ENCODE results near the gene TEFM.
"Not testable (repeated sequence)": the region's sequence is repeated elsewhere in the genome, so short reads cannot be mapped to it uniquely, and the experiment has no call there.

The TEFM gene, protein sequence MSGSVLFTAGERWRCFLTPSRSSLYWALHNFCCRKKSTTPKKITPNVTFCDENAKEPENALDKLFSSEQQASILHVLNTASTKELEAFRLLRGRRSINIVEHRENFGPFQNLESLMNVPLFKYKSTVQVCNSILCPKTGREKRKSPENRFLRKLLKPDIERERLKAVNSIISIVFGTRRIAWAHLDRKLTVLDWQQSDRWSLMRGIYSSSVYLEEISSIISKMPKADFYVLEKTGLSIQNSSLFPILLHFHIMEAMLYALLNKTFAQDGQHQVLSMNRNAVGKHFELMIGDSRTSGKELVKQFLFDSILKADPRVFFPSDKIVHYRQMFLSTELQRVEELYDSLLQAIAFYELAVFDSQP

DNA sequence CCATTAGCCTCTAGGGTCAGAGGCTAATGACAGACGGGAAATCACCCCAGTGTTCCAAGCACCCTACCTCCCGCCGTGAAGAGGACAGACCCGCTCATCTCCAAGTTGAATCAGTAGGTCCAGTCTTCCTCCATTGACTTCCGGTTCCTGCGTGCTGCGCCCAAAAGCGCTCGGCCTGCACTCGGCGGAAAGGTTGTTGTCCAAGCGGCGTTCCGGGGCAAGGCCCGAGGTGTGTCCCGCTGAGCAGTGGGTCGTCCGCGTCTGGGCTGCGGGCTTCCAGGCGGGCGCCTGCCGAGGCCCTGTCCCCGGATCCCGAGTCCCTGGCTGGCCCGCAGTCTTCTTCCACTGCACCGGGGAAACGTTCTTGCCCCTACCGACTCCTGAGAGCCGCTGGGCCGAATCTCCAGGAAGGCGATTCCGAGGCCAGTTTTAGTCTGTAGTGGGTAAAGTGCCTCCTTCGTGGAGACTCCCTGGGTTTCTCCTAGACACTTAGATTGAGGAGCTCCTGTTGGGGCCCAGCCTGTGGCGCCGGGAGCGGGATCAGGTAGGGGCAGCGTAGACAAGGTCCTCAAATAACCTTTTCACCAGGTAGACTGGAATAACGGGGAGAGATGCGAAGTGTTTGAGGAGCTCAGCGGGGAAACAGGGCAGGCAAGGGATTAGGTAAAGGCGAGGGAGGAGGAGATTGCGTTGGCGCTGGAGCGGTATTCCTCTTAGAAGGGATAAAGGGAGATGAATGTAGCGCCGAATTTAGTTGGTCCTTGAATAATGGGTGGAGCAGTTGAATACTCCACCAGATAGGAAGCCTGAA, at the start of gene TEFM:
Gene TEFM (minus strand): TSS at position 138 of the 811 bp plus-strand sequence. CDS start 40 bp downstream, at position 98.
- peak; percentile 62 for DNase-seq

DNA sequence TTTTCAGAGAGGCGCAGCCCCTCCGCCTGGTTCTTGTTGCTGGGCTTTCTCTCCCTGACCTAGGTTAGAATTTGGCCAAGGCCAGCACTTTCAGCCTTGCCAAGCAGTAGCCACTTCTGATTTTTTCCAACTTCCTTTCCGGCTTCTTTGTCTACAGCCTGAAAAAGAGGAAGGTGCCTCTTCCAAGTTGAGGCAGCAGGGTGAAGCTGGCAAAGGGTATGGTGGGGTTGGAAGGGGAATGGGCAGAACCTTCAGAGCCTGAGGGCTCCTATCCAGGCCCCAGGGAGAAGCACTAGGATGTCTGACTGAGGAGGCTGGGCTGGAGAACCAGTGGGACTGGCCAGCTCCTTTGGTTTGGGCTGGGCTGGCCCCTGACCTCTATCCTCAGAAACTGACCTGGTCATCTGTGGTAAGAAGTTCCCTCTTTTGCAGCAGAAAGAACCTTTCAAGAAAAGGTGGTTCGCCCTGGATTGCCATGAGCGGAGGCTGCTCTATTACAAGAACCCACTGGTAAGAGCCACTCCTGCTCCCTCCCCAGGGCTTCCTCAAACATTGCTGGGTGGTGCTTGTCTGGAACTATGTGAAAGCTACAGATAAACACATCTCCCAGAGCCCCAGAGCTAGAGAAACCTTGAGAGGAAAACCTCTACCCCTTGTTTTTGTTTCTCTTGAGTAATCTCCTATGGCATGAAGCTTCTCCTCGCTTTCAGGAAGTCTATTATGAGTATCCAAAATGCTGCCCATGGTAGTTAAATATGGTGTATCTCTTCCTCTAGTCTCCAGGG, 48.2 kb upstream of the TEFM start:
- no peak for DNase-seq

DNA sequence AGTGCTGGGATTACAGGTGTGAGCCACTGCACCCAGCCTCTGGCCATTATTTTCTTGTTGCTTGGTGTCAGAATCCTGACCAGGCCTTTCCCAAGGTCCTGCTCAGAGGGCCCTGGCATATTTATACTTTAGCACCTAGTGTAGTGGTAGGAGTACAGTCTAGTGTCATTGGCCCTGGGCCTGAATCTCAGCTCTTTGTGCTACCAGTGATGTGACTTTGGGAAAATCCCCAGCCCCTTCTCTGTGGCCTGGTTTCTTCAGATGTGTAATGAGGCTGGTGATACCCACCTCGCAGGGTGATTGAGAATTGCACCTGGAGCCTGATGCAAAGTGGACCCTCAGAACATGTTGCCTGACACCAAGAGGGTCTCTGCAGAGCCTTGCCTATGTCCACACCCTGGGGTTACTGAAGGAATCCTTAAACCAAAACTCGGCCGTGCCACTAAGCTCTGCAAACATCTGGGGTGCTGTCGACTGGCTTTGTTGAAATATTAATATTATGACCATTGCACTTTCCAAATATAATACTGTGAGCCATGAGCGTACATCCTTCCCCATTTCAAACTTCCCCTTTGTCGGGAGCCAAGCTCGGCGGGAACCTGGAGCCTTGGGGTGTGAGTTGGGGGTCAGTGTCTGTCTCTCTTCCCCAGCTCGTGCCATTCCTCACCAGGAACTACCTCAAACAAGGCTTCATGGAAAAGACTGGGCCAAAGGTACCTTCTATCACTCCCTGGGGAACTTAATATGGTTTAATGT, 46.8 kb upstream of the TEFM start:
- no peak for DNase-seq

DNA sequence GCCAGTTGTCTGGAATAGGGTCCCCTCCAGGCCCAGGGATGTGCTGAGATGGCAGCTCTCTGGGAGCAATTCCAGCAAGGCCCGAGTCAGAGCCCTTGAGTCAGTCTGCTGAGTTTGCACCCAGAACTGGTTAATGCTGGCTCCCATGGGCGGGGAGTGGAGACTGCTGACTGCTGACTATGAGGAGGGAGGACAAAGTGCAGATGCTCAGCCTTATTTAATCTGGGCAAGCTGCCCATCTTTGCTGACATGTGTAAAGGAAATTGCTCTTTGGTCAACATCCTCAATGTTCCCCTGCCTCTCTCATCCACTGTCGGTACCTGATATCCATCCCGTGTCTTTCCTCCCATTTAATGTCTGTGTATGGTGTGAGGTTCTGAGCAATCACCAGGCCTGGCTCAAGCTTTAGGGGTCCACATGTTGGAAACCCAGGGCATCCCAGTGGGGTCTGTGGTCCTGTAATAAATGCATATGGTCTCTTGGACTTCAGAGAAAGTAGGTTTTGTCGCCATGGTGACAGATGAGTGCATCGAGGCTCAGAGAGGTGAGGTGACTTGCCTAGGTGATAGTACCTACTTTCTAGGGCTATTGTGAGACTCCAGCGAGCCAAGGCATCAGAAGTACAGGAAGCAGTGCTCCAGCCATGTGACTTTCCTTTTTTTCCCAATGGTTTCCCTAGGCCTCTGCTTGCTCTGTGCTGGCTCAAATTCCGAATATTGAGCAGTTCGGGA, 44.8 kb upstream of the TEFM start:
- DNase-seq, result peak; percentile 37

DNA sequence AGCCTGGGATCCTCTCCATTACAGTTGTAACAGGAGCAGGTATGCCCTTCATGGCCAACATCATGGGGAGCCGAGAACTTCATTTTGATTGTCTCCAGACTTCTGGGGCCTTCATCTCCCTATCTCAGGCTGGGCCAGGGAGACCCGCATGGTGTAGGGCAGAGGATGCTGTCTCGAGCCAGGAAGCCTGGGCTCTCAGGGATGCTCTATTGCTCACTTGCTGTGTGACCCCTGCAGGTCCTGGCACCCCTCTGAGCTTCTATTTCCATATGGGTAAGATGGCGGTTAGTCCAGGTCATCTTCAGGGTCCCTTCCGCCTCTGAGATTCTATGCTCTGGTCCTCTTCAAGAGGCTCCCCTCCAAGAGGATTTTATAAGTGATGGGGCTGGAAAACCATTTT, 44.2 kb upstream of the TEFM start:
- DNase-seq, result no peak

DNA sequence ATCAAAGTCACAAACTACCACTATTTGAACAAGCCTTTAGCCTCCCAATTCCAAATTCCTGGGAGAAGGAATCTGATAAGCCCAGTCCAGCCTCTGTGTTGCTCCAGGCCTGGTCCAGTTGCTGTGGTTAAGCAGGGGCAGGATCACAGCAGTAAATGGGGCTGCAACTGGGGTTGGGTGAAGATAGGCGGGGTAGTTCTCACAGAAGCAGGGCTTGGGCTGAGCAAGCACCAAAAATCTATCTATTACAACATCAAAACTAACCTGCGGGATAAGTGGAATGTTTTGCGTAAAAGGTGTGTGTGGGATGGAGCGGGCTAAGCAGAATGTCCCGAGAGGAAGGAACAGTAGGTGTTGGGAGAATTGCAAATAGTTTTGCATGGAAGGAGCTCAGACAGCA, 41.8 kb upstream of the TEFM start:
- DNase-seq, result no peak

DNA sequence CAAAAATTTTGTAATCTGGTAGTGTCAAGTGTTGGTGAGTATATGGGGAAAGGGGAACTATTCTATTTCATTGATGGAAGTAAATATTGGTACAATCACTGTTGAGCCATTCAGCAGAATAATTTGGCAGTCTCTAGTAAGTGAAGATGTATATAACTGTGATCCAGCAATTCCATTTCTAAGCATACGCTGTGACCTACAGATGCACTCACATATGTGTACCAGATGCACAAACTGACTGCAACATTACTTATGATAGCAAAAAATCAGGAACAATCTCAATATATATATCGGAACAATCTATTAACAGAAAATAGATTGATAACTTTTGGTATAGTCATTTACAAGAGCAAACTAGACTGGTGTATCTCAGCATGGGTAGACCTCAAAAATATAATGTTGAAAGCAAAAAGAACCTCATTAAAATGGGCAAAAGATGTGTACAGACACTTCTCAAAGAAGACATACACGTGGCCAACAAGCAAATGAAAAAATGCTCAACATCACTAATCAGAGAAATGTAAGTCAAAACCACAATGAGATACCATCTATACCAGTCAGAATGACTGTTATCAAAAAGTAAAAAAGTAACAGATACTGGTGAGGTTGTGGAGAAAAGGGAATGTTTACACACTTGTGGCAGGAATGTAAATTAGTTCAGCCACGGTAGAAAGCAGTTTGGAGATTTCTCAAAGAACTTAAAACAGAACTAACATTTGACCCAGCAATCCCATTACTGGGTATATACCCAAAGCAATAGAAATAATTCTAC, 36.5 kb upstream of the TEFM start:
- DNase-seq, result no peak

DNA sequence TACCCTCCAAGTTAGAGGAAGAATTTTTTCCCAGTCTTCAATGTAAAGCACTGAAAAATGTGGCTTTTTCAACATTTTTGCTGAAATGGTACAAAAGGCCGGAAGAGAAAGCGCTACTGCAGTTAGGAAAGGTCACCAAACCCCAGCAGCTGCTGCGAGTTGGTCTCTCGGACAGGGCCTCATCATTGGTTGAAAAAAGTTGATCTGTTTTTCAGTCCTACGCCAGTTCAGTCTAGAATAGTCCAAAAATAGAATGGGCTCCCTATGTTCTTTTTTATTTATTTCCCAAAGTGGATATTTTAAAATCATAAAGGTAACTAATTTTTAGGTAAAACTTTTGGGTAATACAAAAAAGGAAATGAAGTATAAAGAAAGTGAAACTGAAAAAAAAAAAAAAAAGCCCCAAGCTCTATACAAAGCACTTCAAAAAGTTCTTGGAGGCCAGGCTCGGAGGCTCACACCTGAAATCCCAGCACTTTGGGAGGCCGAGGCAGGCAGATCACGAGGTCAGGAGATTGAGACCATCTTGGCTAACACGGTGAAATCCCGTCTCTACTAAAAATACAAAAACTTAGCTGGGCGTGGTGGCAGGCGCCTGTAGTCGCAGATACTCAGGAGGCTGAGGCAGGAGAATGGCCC, 33.1 kb upstream of the TEFM start:
- no peak for DNase-seq

DNA sequence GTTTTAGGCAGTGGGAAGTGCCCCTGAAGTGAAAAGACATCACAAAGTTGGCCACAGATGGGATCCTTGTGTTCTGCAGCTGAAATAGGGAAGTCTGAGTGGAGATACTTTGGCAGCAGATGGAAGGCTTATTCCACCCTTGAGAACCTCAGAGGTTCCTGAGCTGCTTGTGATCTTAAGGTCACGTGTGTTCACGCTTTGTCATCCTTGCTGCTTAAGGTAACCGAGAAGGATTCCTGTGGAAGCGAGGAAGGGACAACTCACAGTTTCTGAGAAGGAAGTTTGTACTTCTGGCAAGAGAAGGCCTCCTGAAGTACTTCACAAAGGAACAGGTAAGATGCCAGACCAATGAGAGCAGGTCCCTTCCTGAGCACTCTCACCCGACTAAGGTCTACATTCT, 27.9 kb upstream of the TEFM start:
- DNase-seq, result no peak

DNA sequence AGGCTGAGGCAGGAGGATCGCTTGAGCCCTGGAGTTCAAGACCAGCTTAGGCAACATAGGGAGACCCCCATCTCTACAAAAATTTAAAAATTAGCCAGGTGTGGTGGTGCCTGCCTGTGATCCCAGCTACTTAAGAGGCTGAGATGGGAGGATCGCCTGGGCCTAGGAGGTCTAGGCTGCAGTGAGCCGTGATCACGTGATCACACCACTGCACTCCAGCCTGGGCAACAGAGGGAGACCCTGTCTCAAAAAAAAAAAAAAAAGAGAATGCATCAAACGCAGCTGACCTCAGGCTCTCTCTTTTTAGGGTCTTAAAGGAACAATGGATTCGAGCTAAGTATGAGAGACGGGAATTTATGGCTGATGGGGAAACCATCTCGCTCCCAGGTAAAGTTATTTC, 25.5 kb upstream of the TEFM start:
- DNase-seq, result not testable (repeated sequence)

DNA sequence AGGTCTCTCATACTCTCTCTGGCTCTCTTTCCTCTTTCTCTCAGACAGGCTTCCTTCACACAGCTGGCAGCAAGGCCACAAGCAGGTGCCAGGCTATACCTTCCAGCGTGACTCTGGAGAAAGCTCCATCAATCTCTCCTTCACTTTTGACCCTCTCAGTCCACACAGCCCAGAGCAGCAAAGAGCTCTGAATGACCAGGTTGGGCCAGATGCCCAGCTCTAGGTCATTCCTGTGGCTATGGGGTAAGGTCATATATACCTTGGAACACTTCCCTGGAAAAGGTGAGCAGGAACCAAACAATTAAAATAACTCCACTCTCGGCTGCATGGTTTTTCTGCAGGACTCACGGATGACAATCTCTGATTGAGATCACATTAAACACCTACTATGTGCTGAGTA, 24.5 kb upstream of the TEFM start:
- no peak for DNase-seq

DNA sequence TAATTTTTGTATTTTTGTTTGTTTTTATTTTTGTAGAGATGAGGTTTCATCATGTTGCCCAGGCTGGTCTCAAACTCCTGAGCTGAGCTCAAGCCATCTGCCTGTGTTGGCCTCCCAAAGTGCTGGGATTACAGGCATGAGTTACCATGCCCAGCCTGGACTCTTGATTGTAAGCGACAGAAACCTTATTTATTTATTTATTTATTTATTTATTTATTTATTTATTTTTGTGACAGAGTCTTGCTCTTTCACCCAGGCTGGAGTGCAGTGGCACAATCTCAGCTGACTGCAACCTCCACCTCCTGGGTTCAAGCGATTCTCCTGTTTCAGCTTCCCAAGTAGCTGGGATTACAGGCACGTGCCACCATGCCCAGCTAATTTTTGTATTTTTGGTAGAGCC, 23.8 kb upstream of the TEFM start:
- DNase-seq, result not testable (repeated sequence)

DNA sequence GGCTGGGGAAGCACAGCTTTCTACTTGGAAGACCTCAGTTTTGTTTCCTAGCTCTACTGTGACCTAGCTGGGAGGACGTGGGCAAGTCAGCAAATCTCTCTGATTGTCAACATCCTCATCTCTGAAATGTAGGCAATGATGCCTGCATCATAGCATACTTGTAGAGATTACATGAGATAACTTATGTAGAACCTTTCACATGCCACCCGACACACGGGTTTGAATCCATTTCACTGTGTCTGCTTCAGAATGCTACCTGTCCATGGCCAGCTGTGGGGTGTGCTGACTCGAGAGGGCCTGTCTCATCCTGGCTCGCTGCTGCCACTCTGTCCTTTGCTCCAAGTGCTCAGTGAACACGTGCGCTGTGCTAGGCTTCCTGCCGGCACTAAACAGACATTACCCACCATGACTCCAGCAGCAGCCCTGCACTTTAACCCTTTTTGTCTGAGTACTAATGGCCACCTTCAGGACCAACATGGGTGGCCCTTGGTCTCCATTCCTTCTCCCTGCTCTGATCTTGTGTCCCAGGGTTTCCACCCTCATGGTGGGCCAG, 23.1 kb upstream of the TEFM start:
- DNase-seq, result no peak

DNA sequence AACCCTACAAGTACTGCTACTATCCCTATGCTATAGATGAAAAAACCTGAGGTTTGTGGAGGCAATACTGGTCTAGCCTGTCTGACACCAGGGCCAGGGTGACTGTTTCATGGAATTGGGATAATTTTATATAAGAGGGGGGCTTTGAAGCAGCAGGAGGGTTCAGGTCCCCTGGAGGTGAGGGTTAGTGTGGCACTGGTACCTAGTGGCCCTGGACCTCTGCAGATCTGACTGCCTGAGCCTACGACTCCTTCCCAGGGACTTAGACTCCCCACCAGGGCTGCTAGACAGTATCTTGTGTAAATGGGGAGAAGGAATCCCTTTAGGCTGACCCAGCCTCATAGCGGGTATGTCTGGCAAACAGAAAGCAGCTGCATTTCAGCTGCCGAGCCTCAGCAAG, 22.5 kb upstream of the TEFM start:
- DNase-seq, result no peak

DNA sequence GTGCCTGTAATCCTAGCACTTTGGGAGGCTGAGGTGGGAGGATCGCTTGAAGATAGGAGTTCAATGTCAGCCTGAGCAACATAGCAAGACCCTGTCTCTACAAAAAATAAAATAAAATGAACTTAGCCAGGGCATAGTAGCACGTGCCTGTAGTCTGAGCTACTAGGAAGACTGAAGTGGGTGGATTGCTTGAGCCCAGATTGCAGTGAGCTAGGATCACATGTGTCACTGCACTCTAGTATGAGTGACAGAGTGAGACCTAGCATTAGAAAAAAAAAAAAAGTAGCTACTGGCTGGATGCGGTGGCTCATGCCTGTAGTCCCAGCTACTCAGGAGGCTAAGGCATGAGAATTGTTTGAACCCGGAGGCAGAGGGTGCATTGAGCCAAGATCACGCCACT, 21.7 kb upstream of the TEFM start:
- DNase-seq, result no peak

DNA sequence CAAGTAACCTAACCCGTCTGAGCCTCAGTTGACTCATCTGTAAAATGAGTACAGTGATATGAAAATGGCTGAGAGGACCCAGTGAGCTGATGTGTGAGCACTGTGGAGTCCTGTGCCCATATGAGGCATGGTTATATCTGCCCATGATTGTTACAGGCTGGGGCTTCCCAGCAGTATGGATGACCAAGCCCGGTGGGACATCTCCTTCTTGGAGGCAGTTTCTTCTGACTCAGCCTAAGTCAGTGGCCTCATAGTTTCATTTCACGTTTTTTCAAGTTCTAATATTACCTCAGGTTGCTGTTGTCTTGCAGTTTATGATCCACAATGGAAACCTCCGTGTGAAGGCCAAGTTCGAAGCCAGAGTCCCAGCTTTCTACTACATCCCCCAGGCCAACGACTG, 20.5 kb upstream of the TEFM start:
- DNase-seq, result no peak

DNA sequence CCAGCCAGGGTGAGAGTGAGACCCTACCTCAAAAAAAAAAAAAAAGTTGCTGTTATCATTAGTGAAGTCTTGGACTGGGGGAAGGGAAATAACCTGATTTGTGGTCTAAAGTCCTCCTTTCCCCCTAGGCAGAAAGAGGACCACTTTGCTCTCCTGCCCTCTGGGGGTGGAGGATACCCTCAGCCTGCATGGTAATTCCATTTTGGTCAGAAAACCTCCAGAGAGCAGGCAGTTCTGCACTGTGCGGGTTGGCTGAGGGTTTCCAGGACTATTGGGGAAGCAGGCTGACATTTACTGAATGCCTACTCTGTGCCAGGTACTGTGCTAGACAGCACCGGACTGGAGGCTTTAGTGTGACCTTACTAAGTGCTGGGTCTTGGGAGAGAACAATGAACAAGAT, 18.3 kb upstream of the TEFM start:
- no peak for DNase-seq

DNA sequence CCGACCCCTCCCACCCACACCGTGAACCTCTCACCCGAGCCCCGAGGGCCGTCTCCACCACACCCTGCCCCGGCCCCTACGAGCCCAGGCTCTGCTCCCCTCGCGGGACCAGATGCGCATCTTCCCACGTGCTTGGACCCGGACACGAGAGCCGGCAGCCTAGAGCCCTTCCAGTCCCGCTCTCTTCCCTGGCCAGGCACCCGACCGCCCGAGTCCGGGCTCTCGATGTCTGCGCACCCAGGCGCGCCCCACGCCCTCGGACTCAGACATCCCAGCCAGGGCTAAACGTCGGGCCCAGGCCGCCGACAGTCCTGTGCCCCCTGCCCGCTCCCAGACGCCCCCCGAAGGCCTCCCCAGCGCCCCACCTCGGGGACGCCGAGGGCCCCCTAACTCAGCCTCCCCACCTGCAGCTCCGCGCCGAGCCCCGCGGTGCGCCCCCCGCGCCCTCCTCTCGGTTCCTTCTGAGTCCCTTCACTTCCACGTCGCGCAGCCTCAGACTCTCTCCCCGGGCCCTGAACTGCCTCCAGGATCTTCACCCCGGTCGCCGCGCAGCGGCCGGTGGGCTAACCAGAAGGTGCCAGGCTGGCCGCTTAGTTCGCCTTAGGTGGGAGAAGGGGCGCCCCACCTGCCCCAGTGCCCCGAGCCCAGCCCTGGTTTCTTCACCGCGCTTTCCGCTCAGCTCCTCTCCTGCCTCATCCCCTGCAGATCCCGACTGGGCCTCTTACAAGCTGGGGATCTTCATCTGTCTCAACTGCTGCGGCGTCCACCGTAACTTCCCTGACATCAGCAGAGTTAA, 16.4 kb upstream of the TEFM start:
- no peak for DNase-seq

DNA sequence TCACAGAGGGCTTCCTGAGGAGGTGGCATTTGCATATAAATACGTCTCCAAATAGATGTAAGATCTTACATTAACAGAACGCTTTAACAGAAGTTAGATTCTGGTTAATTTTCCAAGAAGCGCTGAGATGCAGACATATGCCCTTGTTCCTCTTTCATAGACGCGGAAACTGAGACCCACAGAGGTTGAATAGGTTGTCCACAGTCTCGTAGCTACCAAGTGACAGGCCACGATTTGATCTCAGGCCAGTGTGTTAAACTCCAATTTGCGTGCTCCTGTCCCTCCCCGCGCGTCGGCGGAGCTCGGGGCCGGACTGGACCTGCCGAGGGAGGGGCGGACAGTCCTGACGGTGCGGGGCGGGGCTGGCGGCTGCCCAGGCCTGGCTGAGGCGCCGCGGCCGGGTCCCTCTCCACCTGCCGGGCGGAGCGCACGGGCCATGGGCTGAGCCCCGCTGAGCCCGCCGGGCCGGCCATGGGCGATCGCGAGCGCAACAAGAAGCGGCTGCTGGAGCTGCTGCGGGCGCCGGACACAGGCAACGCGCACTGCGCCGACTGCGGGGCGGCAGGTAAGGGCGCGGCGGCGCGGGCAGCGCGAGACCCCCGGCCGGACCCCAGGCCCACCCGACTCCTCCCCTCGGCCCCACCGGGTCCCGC, 15.6 kb upstream of the TEFM start, which contains the start of gene ADAP2:
Gene ADAP2 (plus strand): TSS at position 402 of the 653 bp plus-strand sequence. CDS start 70 bp downstream, at position 472.
- no peak for DNase-seq
